NCI-H82 (cell line): ENCODE data around the gene PISD.

Experiments used
- DNase-seq: peaks from one replicate; lab custom pipeline; 2025; lab: John Stamatoyannopoulos, UW

Gene PISD

GRCh38 chr22:31572939-31573338, 89.1 kb downstream of the PISD start:
- DNase-seq, result no peak

DNA sequence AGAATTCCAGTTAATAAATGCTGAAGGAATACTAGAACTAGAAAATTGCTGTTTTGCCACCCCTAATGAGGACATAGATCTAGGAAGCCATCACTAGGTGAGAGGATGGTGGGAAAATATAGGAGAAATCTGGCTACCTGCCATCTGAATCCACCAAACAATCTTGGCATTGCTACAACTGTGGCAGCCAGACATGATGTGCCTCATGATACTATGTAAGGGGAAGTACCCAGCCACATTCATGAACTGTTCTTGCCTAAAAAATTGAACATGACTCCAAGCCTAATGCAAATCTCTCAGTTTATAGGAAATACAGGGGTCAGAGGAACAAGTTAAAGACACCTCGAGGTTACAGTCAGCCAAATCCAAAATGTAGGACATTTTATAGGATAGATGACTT, 92.9 kb downstream of the PISD start:
- no peak for DNase-seq
